ENCODE data around the gene ABCE1. TPM values are rescaled to one million over a fixed set of nuclear protein-coding genes. Genes with fewer than 3 reads are reported as not detected.

The ABCE1 gene
- total and polyA plus RNA-seq, 10 of the 15 experiments (the other 5 are each of a cell fraction or from before 2014, with no cell fraction given), result 75.9 to 172 (median 134) TPM

DNA sequence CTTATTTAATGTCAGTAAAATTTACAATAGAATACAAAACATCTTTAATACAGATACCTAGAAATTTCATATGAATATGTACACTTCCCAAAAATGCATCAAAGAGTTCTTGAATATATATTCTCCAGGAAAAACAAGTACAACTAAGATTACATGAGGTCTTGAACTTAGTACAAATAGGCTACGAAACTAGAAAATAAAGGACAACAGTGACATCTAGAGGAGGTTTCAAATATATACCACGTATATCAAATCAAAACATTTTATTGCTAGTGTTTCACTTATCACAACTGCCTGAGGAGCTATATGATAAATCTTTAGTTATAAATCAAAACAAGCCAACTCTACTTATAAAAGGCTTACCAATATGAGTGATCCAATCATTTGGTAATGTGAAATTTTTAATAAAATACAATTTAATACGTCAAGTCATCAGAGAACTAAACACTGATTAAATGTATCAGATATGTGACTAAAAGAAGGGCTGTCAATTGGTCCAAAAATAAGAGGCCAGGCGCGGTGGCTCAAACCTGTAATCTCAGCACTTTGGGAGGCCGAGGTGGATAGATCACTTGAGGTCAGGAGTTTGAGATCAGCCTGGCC, 36.7 kb upstream of the ABCE1 start:
- FAIRE-seq (peak; percentile 23), ATAC-seq (peak; percentile 83), DNase-seq (ENCODE audit: low read depth, low spot score) (no peak)
- H3K9me3 ChIP-seq (replicated peaks; ENCODE audit: control insufficient read depth, insufficient read depth, low read length), result no peaks in the 10 kb centered on the region
- 62% methylated on average over 6 of the region's 6 CpGs for WGBS (ENCODE audit: insufficient coverage, insufficient replicate concordance, low lambda C conversion rate, missing lambda C conversion rate)
- H3K4me1 ChIP-seq (ENCODE audit: control insufficient read depth, insufficient read depth, low read length), result no peaks in the 10 kb centered on the region
- no peak overlapping the region for H3K27ac ChIP-seq (ENCODE audit: control insufficient read depth, insufficient read depth)
- no peaks in the 10 kb centered on the region; the same call in 1 of the 2 replicates for H3K79me2 ChIP-seq (ENCODE audit: control insufficient read depth, insufficient read depth, low read length)
- H4K20me1 ChIP-seq (ENCODE audit: control insufficient read depth, insufficient read depth), result no peaks in the 10 kb centered on the region
- H3K9ac ChIP-seq (ENCODE audit: control insufficient read depth, insufficient read depth, low read length), result no peak overlapping the region
- H3K27me3 ChIP-seq (replicated peaks in 1 of 2; ENCODE audit: control insufficient read depth in 2 of 2, insufficient read depth in 2 of 2, low read length in 1 of 2), result no peaks in the 10 kb centered on the region
- intact Hi-C loops (cut with micrococcal nuclease; ENCODE audit: unreplicated experiment), result loop anchor here (1.0 to 5.0 kb wide), 3 partner anchors 275 to 887 kb away; partner anchors contain the start of gene HHIP
- POLR2A ChIA-PET, result interaction anchor here (0.7 kb wide), 1 partner anchor 41 kb away, joined by 3 read pairs; no protein-coding TSS in a partner anchor
- TF ChIP-seq RAD21 (IDR thresholded peaks at IDR 0.05; ENCODE audit: insufficient read depth, low read depth, low read length) (peak; percentile 65), SMC3 (IDR thresholded peaks at IDR 0.05; ENCODE audit: borderline replicate concordance, low read length) (peak; percentile 46; the same call in 1 of the 2 replicates), STAT3 (IDR thresholded peaks at IDR 0.05; ENCODE audit: low read depth, low read length) (no peak), RB1 (IDR thresholded peaks at IDR 0.05; ENCODE audit: borderline replicate concordance) (no peak)
- TF ChIP-seq, protein P1, sequence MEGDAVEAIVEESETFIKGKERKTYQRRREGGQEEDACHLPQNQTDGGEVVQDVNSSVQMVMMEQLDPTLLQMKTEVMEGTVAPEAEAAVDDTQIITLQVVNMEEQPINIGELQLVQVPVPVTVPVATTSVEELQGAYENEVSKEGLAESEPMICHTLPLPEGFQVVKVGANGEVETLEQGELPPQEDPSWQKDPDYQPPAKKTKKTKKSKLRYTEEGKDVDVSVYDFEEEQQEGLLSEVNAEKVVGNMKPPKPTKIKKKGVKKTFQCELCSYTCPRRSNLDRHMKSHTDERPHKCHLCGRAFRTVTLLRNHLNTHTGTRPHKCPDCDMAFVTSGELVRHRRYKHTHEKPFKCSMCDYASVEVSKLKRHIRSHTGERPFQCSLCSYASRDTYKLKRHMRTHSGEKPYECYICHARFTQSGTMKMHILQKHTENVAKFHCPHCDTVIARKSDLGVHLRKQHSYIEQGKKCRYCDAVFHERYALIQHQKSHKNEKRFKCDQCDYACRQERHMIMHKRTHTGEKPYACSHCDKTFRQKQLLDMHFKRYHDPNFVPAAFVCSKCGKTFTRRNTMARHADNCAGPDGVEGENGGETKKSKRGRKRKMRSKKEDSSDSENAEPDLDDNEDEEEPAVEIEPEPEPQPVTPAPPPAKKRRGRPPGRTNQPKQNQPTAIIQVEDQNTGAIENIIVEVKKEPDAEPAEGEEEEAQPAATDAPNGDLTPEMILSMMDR (IDR thresholded peaks at IDR 0.05 in 2 of 3, conservative IDR thresholded peaks at IDR 0.05 in 1 of 3; ENCODE audit: control insufficient read depth in 2 of 3, extremely low read depth in 1 of 3, insufficient read depth in 1 of 3, low read depth in 3 of 3, low read length in 3 of 3), result peak in 2 of 3 experiments; percentile 25 to 58; a peak in 2 of 6 replicates
- CTCF ChIA-PET, result interaction anchor here (0.7 to 3.0 kb wide), 30 partner anchors 9 to 890 kb away, joined by 3 to 18 read pairs (median 4); partner anchors contain the start of genes ABCE1 and ANAPC10
- H3K4me2 ChIP-seq (ENCODE audit: control insufficient read depth, insufficient read depth), result no peak overlapping the region
- H3K4me3 ChIP-seq, result no peak overlapping the region
- 0 out of 4 replicates have a peak, but pooled peaks cover 0 to 5% of the 10 kb centered on the region in 2 experiments for H3K36me3 ChIP-seq (ENCODE audit: control insufficient read depth in 2 of 2, insufficient read depth in 2 of 2, low read length in 1 of 2)
- SMC1A ChIA-PET (ENCODE audit: uncharacterized antibody, unreplicated experiment), result interaction anchor here (0.8 to 4.8 kb wide), 18 partner anchors 8 to 891 kb away, joined by 3 to 23 read pairs (median 5); no protein-coding TSS in a partner anchor
- in situ Hi-C loops (cut with MboI), result loop anchor here (5.0 to 10.0 kb wide), 2 partner anchors 447 to 884 kb away; no protein-coding TSS in a partner anchor
- H2AFZ ChIP-seq (ENCODE audit: control insufficient read depth, low read depth, low read length), result no peak overlapping the region
- RAD21 ChIA-PET (ENCODE audit: unreplicated experiment), result interaction anchor here (0.5 to 2.4 kb wide), 22 partner anchors 11 to 886 kb away, joined by 3 to 9 read pairs (median 3); partner anchors contain the start of genes ABCE1 and ANAPC10
- no TSS peak for BruUV-seq (replicated peaks)

Measured in GM12878 (cell line).